NK-92 (cell line): ENCODE results near the gene CFAP221.

ENCODE experiments used
- DNase-seq: peaks from one replicate; lab custom pipeline; 2025; ENCODE audit not compliant: unreplicated experiment; lab: John Stamatoyannopoulos, UW

CFAP221 gene

DNA sequence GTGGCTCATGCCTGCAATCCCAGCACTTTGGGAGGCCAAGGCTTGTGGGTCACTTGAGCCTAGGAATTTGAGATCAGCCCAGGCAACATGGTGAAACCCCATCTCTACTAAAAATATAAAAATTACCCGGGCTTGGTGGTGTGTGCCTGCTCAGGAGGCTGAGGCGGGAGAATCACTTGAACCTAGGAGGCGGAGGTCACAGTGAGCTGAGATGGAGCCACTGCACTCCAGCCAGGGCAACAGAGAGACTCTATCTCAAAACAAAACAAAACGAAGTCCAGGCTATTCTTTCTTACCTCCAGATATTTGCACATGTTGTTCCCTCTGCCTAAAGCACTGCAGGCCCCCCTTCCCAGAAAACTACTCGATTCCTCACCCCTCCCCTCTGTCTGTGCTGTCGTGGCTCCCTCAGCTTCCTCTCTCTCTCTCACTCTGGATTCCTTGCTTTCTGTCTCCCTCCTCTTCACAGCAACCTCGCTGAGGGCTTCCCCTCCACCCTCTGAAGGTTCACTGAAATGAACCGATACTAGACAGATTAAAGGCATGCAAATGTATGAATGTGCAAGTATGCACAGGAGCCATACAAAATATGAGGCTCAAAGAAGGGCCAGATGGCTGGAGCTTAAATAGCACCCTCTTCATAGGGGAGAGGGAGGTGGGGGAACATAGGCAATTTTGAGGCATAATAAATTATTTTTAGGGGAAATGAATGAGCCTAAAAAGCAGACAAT lies 153.2 kb downstream of the CFAP221 start:
- no peak for DNase-seq

DNA sequence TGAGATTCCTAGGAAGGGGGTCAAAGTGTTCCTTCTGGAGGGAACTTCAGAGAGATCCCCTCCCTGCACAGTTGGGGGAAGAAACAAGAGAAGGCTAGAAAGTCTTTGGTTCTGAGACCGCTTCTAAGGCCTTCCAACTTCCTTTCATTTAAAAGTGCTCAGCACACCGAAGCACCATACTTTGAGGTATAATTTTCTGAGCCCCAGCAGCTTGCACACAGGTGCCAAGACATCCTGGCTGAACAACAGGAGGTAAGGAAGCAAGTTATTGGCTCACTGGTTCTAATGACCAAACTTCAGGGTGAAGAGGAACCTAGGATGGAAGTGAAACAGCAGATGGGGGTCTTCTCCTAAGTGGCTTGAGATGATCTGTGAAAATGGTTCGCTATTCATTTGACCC lies 154.0 kb downstream of the CFAP221 start:
- no peak for DNase-seq

DNA sequence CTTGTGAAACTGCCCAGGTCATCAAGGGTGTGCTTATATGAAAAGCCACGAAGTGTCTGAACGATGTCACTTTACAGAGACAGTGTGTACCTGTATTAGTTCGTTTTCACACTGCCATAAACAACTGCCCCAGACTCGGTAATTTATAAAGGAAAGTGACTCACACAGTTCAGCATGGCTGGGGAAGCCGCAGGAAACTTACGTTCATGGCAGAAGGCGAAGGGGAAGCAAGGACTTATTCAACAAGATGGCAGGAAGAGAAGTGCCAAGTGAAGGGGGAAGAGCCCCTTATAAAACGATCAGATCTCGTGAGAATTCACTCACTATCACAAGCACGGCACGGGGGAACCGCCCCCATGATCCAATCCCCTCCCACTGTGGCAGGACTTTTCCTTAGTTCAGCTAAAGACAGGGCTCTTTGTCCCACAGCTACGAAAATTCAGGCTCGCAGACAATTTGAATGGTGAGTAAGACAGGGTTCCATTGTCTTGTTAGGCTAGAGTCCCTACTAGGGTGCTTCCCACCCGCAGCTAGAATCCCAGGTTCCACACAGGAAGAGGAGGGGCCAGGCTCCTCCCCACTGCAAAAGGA lies 154.9 kb downstream of the CFAP221 start:
- no peak for DNase-seq

DNA sequence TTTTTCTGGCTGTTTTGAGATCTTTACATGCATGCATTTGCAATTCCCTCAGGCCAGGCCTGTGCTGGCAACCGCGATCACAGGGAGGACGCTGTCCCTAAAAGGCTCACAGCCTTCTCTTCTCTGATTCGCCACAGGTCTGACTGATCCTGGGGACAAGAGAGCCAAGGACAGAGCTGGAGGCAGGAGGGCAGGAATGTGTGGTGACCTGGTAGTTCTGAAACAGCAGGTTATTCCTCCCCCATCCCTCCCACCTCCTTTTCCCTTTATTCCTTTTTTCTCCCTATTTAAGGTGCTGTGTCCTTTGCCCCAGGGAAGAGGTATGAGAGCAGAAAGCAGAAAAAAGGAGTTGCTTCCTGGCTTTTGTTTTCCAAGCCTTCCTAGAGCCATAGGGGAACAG lies 156.6 kb downstream of the CFAP221 start:
- no peak for DNase-seq

GRCh38 chr2:119701352-119701751 lies 157.1 kb downstream of the CFAP221 start:
- DNase-seq, result no peak

- DNase-seq, result no peak
Measured at GRCh38 chr2:119702203-119702917, 158.1 kb downstream of the CFAP221 start.

DNA sequence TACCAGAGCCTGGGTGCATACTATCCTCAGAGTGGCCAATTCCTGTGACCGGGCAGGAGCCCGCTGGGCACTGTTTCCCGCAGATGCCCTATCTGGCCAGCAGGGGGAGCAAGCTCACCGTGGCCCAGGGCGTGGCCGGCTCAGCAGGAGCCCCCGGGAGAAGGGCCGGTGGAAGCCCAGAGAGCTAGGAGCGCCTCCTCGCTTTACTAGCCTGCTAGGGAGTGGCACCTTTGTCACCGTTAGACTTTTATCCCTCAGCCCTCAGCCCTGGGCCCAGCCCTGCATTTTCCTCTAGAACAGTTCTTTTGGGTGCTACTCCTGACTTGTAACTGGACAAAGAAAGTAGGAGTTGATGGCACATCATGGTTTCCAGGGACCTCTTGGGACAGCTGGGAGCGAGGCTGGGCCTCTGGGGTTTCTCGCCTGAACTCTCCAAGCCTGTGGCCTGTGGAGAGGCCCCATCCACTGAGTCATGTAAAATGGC lies 158.7 kb downstream of the CFAP221 start:
- no peak for DNase-seq

DNA sequence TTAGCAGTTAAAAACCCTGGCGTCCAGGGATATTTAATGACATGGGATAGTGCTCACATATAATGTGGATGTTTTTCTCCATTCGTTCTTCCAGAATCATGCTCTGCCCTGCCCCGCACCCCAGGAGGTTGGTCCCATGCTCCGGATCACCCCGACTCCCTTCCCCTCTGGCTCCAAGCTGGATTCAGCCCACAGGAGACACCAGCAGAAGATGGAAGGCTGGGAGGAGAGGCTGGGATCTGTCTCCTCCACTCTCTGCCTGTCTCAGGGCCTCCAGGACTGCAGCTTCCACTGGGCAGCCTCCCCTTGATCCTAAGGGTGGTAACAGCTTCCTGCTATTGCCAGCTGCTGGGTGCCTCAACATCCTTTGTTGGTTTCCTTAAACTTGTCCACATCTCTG lies 159.3 kb downstream of the CFAP221 start:
- no peak for DNase-seq

DNA sequence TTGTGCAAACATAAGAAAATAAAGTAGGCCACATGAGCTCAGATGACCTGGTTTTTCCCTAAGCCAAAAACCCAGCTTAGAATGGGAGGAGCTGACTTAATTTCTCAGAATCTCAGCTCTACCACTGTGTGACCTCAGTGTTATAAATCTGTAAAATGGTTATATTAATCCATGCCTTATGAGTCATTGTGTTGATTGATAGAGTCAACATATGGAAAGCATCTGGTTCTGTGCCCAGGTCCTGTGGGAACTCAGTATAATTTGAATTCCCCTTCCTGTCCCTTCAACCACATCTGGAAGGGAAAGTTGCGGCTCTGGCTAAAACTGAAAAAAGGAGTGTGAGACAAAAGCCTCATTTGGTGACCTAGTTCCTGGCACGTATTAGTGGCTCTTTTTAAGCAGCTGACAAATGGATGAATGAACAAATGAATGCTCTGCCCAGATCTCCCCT lies 160.4 kb downstream of the CFAP221 start:
- DNase-seq, result no peak

DNA sequence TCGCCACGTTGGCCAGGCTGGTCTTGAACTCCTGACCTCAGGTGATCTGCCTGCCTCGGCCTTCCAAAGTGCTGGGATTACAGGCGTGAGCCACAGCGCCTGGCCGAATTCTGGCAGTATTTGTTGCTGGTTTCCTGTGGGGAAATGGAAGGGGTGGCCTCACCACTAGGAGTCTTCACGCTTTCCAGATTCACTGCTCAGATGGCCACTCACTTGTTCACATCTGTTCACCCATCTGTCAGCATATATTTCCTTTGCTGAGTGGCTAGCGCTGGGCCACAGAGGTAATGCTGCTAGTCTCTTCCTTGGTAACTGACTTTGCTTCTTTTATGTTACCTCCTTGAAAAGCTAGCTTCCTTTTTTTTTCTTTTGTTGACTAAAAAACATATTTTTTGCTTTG lies 162.0 kb downstream of the CFAP221 start:
- no peak for DNase-seq
